ENCODE measurements around the gene PPY.
"Not testable (repeated sequence)": the region's sequence is repeated elsewhere in the genome, so short reads cannot be mapped to it uniquely, and the experiment has no call there.

Gene PPY

GRCh38 chr17:43942051-43942685 is at the start of gene PPY:
PPY (minus strand) TSS chr17:43942476; CDS start chr17:43941654, 822 bp downstream.
- DNase-seq: no peak

GRCh38 chr17:43988301-43988700 is 46.0 kb upstream of the PPY start:
- DNase-seq: no peak

- DNase-seq: no peak
Measured at GRCh38 chr17:43987131-43988021, 45.1 kb upstream of the PPY start.

GRCh38 chr17:43986225-43986981 is 44.1 kb upstream of the PPY start:
- DNase-seq: no peak

GRCh38 chr17:43984521-43984920 is 42.2 kb upstream of the PPY start:
- no peak for DNase-seq

- no peak for DNase-seq
Measured at GRCh38 chr17:43983515-43984411, 41.5 kb upstream of the PPY start.

GRCh38 chr17:43983196-43983514 is 40.9 kb upstream of the PPY start:
- no peak for DNase-seq

- DNase-seq: no peak
Measured at GRCh38 chr17:43982171-43982570, 39.9 kb upstream of the PPY start.

GRCh38 chr17:43979671-43980070 is 37.4 kb upstream of the PPY start:
- DNase-seq: no peak

GRCh38 chr17:43979011-43979410 is 36.7 kb upstream of the PPY start:
- DNase-seq: no peak

- no peak for DNase-seq
Measured at GRCh38 chr17:43978078-43978477, 35.8 kb upstream of the PPY start.

- no peak for DNase-seq
Measured at GRCh38 chr17:43976963-43977837, 34.9 kb upstream of the PPY start.

- DNase-seq: no peak
Measured at GRCh38 chr17:43975898-43976297, 33.6 kb upstream of the PPY start.

- no peak for DNase-seq
Measured at GRCh38 chr17:43974382-43975266, 32.3 kb upstream of the PPY start.

GRCh38 chr17:43972444-43973212 is 30.4 kb upstream of the PPY start:
- DNase-seq: not testable (repeated sequence)

- not testable (repeated sequence) for DNase-seq
Measured at GRCh38 chr17:43971436-43971835, 29.2 kb upstream of the PPY start.

- DNase-seq: no peak
Measured at GRCh38 chr17:43970366-43970765, 28.1 kb upstream of the PPY start.

GRCh38 chr17:43967251-43967875 is 25.1 kb upstream of the PPY start:
- DNase-seq: no peak

- no peak for DNase-seq
Measured at GRCh38 chr17:43966276-43966675, 24.0 kb upstream of the PPY start.

Measured in NCI-H510A (cell line).